DND-41 (cell line): Measurements from ENCODE around the gene WNT9A.

Source experiments
- CTCF ChIP-seq: IDR thresholded peaks from 2 replicates; pipeline ENCODE4 v1.5.1; 2012; ENCODE audit warnings: borderline replicate concordance, low read length, moderate library complexity, mild to moderate bottlenecking; ENCODE audit not compliant: poor library complexity, severe bottlenecking; ENCODE audit errors: extremely low read depth
- EZH2 ChIP-seq: IDR thresholded peaks from 3 replicates; pipeline ENCODE4 v1.6.1; 2012; ENCODE audit warnings: borderline replicate concordance, low read depth, mild to moderate bottlenecking, moderate library complexity, low read length, inconsistent platforms; ENCODE audit not compliant: severe bottlenecking

- no peak for TF ChIP-seq CTCF
- TF ChIP-seq EZH2, result no peak
These were observed 50.7 kb downstream of the WNT9A start for GRCh38 chr1:227896710-227897655.
